GM19023 (cell line): Measurements from ENCODE around the gene BRI3.

Source experiments
- ATAC-seq: cut with Tn5 transposase; IDR thresholded peaks from one replicate; pipeline ENCODE4 v1.9.1; 2021; ENCODE audit warnings: mild to moderate bottlenecking, moderate library complexity; ENCODE audit not compliant: unreplicated experiment

Gene BRI3

DNA sequence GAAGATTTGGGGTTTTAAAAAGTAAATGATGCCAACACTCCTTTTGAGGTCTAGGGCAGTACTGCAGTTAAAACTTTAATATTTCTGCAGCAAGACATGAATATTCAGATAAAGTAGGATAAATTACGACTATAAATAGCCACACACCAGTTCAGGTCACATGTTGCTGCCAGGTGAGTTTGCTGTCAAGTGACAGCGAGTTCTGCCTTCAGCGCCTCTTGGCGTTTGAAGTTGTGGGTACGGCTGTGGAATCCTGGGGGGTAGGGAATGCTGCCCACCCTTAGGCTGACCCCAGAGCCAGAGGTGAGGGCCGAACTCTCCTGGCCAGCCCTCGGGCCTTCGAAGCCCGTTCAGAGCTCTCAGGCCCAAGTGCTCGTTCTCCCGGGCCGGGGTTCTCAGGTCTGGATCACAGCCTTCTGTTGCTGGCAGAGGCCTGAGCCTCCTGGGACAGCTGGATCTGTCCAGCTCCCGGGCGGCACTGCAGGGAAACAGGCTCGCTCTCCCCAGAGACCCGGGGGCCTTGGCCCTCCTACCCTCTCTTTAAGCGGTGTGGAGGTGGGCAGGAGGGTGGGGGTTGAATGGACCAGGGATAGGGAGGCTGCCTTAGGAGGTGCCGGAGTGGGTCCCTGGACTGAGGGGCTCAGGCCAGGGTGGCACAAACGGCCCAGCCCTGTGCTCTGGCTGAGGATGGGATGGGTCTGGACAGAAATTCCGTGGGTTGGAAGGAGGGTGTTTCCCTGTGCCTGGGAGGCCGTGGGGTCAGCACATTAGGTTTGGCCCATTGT lies 5.4 kb downstream of the BRI3 start:
- no peak for ATAC-seq

DNA sequence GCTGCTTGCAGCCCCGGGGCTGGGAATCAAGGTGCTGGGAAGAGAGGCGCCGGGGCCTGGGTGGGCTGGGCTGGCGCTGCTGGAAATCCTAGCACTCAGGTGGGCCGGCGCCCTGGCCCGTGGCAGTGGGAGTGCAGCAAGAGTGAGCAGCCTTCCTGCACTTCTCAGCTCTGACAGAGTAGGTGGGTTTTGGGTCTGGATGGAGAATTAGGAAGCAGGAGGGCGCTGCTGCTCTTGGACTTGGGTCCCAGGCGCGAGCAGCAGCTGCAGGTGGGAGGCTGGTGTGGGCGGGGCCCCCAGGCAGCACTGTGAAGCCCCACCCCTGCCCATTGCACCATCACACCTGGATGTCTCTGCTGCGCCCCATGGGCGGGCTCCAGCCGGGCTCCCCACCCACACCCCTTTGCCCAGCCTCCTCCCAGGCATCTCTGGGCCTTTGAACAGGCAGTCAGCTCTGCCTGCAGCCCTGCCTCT lies 6.0 kb downstream of the BRI3 start:
- ATAC-seq: no peak

DNA sequence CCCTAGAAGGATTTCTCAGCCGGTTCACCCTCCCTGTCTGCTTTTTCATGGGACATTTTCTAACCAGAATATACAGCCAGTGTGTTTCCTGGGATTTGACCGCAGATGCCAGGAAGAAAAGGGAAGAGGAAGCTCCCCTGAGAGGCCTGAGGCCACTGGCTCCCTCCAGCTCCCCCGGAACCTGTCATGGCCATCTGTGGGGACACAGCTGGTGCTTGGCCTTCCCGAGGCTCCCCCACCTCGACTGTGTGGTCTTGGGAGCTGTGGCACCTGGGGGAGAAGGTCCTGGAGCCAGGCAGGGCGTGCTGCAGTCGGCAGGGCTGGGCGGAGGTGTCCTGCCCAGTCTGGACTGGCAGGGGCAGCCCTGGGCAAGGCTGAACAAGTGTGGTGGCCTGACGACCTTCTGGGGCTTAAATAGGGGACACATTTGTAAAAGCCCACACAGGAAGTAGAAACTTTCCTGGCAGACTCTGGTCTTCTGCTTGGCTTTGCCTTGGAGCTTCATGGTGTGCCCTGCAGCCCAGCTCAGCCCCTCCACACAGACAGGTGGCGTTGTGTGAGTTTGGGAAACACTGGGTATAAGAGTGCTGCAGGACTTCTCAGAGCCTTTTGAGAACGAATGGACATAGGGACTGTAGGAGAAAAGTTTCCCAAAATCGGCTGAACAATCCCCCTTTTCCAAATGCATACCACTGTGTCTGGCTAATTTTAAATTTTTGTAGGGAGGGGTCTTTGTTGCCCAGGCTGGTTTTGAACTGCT lies 6.8 kb downstream of the BRI3 start:
- no peak for ATAC-seq

GRCh38 chr7:98289333-98289875 lies 7.9 kb downstream of the BRI3 start:
- ATAC-seq: no peak

GRCh38 chr7:98291717-98292116 lies 10.2 kb downstream of the BRI3 start:
- ATAC-seq: no peak

DNA sequence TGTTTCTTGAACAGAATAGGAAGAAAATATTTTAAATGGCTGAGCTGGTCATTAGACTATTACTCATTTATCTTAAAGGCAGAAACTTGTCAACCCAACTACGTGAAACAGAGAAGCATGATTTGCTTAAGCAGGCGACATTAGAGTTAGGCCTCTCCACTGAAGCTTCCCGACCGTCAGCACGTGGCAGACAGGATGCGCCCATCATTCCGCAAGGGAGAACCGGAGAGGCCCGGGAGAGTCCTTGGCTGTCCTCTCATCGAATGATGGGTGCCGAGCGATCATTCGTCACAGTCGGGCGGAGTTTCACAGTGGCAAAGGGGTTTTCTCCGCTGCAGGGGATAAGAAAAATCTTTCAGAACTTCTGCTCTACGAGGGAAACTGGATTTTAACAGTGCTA lies 11.8 kb downstream of the BRI3 start:
- ATAC-seq: no peak

DNA sequence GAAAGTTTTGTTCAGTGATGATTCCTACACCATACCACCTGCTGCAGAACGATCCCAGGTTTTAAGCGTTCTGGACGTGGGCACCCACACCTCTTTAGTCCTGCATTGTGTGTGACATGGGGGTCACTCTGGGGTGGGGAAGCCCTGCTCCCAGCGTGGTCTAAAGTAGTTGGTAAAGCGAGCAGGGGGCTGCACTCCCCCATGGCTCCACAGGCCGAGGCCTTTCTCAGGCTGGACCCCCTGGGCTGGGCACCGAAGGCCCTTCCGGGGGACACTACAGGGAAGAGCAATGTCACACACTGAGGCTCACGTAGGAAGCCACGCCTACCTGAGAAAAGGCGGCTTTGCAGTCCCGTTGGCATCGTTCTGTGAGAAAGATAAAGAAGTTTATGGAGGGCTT lies 12.3 kb downstream of the BRI3 start:
- no peak for ATAC-seq

DNA sequence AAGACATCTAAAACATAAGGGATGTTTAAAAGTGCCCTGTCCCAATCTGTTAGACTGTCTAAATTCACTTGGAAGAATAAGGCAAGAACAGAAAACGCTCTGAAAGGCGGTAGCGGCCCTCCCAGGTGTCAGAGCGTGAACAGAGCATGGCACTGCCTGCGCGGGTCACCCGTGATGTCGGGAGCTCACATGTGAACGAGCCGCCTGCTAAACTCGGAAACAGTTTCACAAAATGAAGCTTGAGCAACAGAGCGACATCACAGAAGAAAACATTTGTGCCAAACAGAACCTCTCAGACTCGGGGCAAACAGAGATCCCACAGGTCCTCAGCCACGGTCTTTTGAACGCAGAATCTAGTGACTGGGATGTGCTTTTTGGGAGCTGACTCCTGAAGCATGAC lies 12.8 kb downstream of the BRI3 start:
- ATAC-seq: no peak

- peak; percentile 69 for ATAC-seq
Measured at GRCh38 chr7:98294798-98295382, 13.4 kb downstream of the BRI3 start.

- no peak for ATAC-seq
Measured at GRCh38 chr7:98295467-98296192, 14.1 kb downstream of the BRI3 start.

- ATAC-seq: no peak
Measured at GRCh38 chr7:98296833-98297232, 15.3 kb downstream of the BRI3 start.

- no peak for ATAC-seq
Measured at GRCh38 chr7:98297626-98298286, 16.3 kb downstream of the BRI3 start.

- no peak for ATAC-seq
Measured at GRCh38 chr7:98300595-98301372, 19.3 kb downstream of the BRI3 start.

GRCh38 chr7:98301693-98302470 lies 20.4 kb downstream of the BRI3 start:
- no peak for ATAC-seq

- no peak for ATAC-seq
Measured at GRCh38 chr7:98303176-98303865, 21.8 kb downstream of the BRI3 start.

DNA sequence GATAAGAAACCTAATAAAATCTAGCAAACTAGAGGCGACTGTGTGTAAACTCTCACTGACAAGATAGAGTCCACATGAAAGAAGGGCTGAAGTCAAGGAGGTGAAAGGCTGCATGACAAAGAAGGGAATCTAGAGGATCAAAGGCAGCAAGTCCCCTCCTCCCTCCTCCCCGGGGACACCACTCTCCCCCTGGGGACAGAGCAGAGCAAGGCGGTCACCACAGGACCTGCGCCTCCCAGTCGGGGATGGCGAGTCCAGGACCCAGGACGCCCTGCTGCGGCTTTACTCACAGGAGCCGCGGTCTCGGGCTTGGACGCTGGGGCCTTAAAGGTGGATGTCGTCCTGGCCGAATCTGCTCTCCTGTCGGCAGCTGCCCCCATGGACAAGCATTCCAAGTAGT lies 22.4 kb downstream of the BRI3 start:
- ATAC-seq: no peak

DNA sequence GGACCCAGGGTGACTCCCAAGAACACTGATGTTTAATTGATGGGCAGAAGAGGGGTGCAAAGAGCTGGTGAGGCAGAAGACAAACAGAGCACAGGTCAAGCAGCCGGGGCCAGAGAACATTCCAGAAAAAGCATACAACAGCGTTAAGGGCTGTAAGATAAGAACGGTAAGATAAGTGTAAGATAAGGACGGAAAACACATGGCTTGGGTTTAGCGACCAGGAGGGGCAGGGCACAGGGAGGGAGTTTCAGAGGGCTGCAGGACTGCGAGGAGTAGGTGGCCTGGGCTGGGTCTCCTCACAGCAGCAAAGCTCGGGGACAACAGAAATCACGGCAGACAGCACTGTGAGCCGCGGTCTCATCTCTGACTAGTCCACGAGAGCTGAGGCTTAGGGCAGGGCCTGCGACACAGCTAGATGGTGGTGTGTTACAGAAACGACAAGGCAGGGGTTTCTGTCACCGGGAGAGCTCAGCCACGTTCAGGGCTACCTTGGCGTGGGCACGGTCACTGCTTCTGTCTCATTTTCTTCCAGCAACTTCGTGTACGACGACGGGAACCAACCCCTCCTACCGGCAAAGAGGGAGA lies 24.6 kb downstream of the BRI3 start:
- ATAC-seq: no peak

DNA sequence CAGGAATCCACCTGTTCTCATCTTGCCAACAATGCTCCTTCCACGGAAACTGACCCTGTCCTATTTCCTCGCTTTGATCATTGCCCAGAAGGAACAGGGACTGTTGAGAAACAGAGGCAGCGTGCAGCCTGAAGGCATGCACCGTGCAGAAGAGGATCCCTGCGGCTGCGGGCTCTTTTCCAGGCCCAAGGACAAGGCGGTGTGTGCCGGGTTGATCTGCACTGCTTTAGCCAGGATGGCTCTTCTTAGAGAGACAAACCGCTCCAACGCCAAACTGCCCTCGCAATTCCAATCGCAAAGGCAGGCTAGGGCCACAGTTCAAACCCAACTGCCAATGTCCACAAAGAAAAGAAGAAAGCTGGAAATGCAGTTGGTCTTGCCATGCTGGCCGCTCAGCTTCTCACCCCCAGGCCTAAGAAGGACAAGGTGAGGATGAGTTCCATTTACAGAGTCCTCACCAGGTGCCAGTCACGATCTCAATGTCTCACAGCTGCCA lies 26.5 kb downstream of the BRI3 start:
- no peak for ATAC-seq
